ENCODE results near the gene ZSCAN32. TPM values are rescaled to one million over a fixed set of nuclear protein-coding genes. Genes with fewer than 3 reads are reported as not detected.

ZSCAN32 gene
- polyA plus RNA-seq, 1 of the 3 experiments (the other 2 are of a cell fraction) = 10.8 TPM

GRCh38 chr16:3388325-3388724, 12.5 kb downstream of the ZSCAN32 start:
- H3K4me3 ChIP-seq (ENCODE audit: low read depth in 2 of 2, low read length in 1 of 2) = no peak overlapping the region
- no peaks in the 10 kb centered on the region for H4K20me1 ChIP-seq (ENCODE audit: insufficient read depth)
- H3K27me3 ChIP-seq (ENCODE audit: insufficient read depth) = no peaks in the 10 kb centered on the region
- H3K9me2 ChIP-seq = no peaks in the 10 kb centered on the region
- H3K4me1 ChIP-seq (ENCODE audit: control insufficient read depth in 1 of 2, insufficient read depth in 2 of 2, low read depth in 1 of 2, low read length in 1 of 2) = no peaks in the 10 kb centered on the region
- no peak overlapping the region for H3K9ac ChIP-seq
- no peak for DNase-seq
- H3K4me2 ChIP-seq = no peak overlapping the region
- no peak for TF ChIP-seq EP300 (IDR thresholded peaks at IDR 0.05; ENCODE audit: borderline replicate concordance in 1 of 2, low read depth in 1 of 2, low read length in 1 of 2)
- no peak for TF ChIP-seq NFIC (IDR thresholded peaks at IDR 0.05; ENCODE audit: borderline replicate concordance)
- 0 out of 2 replicates have a peak, but pooled peaks cover 6% of the 10 kb centered on the region for H3K9me3 ChIP-seq
- H3F3A ChIP-seq (replicated peaks; ENCODE audit: insufficient read depth) = no peaks in the 10 kb centered on the region
- CTCF ChIA-PET = no interaction called here
- peaks cover 50 to 65% of the 10 kb centered on the region in 2 experiments for H3K36me3 ChIP-seq (replicated peaks in 1 of 2; ENCODE audit: control insufficient read depth in 1 of 2, insufficient read depth in 2 of 2, low read length in 1 of 2)
- peaks cover 26% of the 10 kb centered on the region for H3K79me2 ChIP-seq (ENCODE audit: insufficient read depth)
- WGBS (ENCODE audit: low lambda C conversion rate) = 84% methylated on average over 6 of the region's 6 CpGs
- no peak overlapping the region for H2AFZ ChIP-seq (ENCODE audit: low read depth)
- POLR2A ChIA-PET = no interaction called here
- no peak overlapping the region for H3K27ac ChIP-seq (ENCODE audit: low read depth in 2 of 2, low read length in 1 of 2)

- Histone ChIP-seq H2AFZ (ENCODE audit: low read depth) (no peak overlapping the region), H3F3A (replicated peaks; ENCODE audit: insufficient read depth) (no peaks in the 10 kb centered on the region), H3K27me3 (ENCODE audit: insufficient read depth) (no peaks in the 10 kb centered on the region), H3K36me3 (replicated peaks in 1 of 2; ENCODE audit: control insufficient read depth in 1 of 2, insufficient read depth in 2 of 2, low read length in 1 of 2) (peaks cover 41 to 55% of the 10 kb centered on the region in 2 experiments), H3K4me3 (ENCODE audit: low read depth in 2 of 2, low read length in 1 of 2) (peak overlapping the region in 1 of 2 experiments; percentile 22; a peak in 1 of 4 replicates), H4K20me1 (ENCODE audit: insufficient read depth) (no peaks in the 10 kb centered on the region), H3K27ac (ENCODE audit: low read depth in 2 of 2, low read length in 1 of 2) (no peak overlapping the region), H3K4me1 (ENCODE audit: control insufficient read depth in 1 of 2, insufficient read depth in 2 of 2, low read depth in 1 of 2, low read length in 1 of 2) (no peaks in the 10 kb centered on the region), H3K9me2 (no peaks in the 10 kb centered on the region), H3K9ac (no peak overlapping the region), H3K9me3 (peaks cover 23% of the 10 kb centered on the region; the same call in 1 of the 2 replicates), H3K4me2 (no peak overlapping the region), H3K79me2 (ENCODE audit: insufficient read depth) (peaks cover 14% of the 10 kb centered on the region)
- WGBS (ENCODE audit: low lambda C conversion rate) = 96% methylated on average over 10 of the region's 10 CpGs
- POLR2A ChIA-PET = interaction anchor here (0.6 kb wide), 1 partner anchor 39 kb away, joined by 3 read pairs; no protein-coding TSS in a partner anchor
- CTCF ChIA-PET = interaction anchor here (1.3 to 1.4 kb wide), 2 partner anchors 9 to 18 kb away, joined by 4 to 5 read pairs; no protein-coding TSS in a partner anchor
- TF ChIP-seq SIN3A (IDR thresholded peaks at IDR 0.05; ENCODE audit: borderline replicate concordance, low read depth, low read length) (no peak), RAD21 (IDR thresholded peaks at IDR 0.05; ENCODE audit: low read length) (no peak), FOXJ3 (CRISPR knock-in tag; IDR thresholded peaks at IDR 0.05) (no peak), MAX (IDR thresholded peaks at IDR 0.05; ENCODE audit: low read depth) (no peak), GABPA (IDR thresholded peaks at IDR 0.05; ENCODE audit: low read depth) (no peak), TEAD4 (IDR thresholded peaks at IDR 0.05; ENCODE audit: borderline replicate concordance, insufficient read depth) (no peak), TCF12 (IDR thresholded peaks at IDR 0.05) (no peak), YY1 (IDR thresholded peaks at IDR 0.05; ENCODE audit: low read depth) (no peak), ZBTB33 (IDR thresholded peaks at IDR 0.05; ENCODE audit: borderline replicate concordance, low read depth) (no peak)
- DNase-seq = no peak
Measured at GRCh38 chr16:3383045-3383448, 17.8 kb downstream of the ZSCAN32 start.

Measured in SK-N-SH (cell line).